ENCODE results near the gene FUT8.

DNA sequence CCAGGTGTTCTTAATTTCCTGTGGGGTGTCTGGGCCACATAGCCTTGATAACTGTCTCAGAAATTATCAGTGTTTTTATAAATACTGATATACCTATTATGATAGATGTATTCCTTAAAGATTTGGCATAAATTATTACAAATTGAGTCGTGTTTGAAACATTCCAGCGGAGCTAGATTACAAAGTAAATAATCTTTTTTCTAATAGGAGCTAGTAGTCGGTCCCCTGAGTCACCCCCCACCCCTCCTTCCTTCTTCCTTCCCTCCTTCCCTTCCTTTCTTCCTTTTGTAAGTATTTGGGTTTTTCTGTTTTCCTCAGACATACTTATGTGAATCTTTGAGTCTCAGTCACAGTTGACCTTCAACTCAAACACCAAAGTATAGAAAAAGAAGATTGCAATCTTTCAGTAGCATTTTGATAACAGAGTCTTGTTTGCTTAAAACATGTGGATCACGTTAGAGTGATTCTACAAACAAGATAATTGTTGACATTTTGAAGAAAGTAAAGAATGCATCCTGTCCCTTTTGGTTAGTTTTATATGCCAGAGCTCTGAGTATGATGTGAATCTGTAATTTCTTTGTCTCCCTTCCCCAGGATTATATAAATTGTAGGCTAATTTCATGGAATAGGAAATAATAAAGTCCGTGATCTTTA lies 264.0 kb downstream of the FUT8 start:
- TF ChIP-seq RBBP5 (IDR thresholded peaks at IDR 0.05; ENCODE audit: borderline replicate concordance, low read depth, low read length) (no peak), POLR2AphosphoS5 (IDR thresholded peaks at IDR 0.05; ENCODE audit: low read depth, low read length) (no peak), CTCF (IDR thresholded peaks at IDR 0.05; ENCODE audit: control extremely low read depth in 1 of 3, insufficient read depth in 1 of 3, low read depth in 1 of 3, low read length in 3 of 3) (no peak), EZH2 (IDR thresholded peaks at IDR 0.05; ENCODE audit: low read depth, low read length, severe bottlenecking) (no peak), SP1 (IDR thresholded peaks at IDR 0.05; ENCODE audit: low read depth, low read length) (no peak), CEBPB (IDR thresholded peaks at IDR 0.05; ENCODE audit: low read depth, low read length) (no peak), POLR2A (IDR thresholded peaks at IDR 0.05; ENCODE audit: control extremely low read depth in 1 of 2, low read depth in 2 of 2, low read length in 2 of 2) (no peak)

Data from H1 (cell line).